Glomerular endothelial cell (primary cell): Measurements from ENCODE around the gene SLC12A6. TPM values are rescaled to one million over a fixed set of nuclear protein-coding genes. Genes with fewer than 3 reads are reported as not detected.
"Not testable (repeated sequence)": the region's sequence is repeated elsewhere in the genome, so short reads cannot be mapped to it uniquely, and the experiment has no call there.

Experiments
- DNase-seq: peaks from one replicate; pipeline ENCODE4 v3.0.0-alpha.2; 2011; ENCODE audit warnings: low read depth, low spot score; ENCODE audit errors: extremely low read depth
- total RNA-seq: library from RNA; depleted of rRNA; stranded (reverse); fragments of >200 nt; gene quantifications from 2 replicates; pipeline ENCODE4 v1.2.3, GENCODE V29; 2015

Gene SLC12A6
- total RNA-seq, 1 donor from 2014 or later: 29.8 TPM

DNA sequence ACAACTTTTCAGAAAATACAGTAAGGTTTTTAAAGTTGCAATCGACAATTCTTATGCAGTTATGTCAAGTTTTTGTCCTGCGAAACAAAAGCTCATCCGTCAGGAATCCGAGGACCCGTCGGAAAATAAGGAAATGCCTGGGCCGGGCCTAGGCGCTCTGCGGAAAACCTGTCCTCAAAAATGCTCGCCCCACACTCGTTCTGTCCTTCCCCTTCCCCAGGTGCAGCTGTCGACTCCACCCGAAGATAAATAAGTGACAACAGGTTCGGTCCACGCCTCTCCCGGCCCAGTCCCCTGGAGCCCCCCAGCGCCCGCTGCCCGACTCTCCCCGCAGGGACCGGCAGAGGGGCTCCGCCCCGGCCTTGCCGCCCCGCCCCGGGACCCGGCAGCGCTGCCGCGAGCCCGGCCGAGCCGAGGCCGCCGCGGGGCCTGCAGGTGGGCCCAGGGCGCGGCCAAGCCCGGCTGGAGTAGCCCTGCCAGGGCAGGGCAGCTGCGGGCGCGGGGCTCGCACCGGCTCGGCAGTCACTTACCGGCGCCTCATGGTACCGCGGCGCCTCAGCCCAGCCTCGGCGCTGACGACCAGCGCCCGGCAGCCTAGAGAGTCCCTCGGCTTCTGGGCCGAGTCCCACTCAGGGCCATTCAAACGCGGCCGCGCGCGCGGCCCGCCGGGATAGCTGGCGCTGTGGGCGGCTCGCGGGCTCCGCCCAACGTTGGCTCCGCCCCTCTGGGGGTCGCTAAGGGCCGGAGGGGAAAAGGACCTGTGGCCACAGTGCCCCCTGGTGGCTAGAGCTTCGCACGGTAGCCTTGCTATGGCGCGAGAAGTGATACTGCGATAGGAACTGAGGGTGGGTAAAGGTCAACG, 127.9 kb downstream of the SLC12A6 start, which contains the start of gene KATNBL1:
KATNBL1 (minus strand) TSS at position 676 of the 862 bp plus-strand sequence. CDS start 46,420 bp downstream, outside the sequence.
- DNase-seq: no peak

DNA sequence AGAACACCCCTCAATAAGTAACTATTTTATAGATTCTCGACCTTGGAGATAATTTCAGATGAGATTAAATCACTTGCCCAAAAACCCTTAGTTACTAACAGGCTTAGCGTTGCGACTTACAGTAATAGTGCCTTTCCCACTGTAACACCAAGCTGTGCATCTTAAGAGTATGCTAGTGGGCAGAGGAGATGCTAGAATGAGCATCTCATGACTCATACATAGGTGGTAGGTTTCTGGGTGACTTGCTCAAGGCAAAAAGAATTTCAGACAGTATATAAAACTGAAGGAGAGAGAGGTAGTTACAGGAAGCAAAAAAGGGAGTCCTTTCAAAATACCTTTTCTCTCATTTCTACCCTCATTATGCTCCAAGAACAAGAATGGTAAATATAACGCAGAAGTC, 131.6 kb downstream of the SLC12A6 start:
- no peak for DNase-seq

- no peak for DNase-seq
Observed at GRCh38 chr15:34203936-34204335, 133.6 kb downstream of the SLC12A6 start.

- DNase-seq: no peak
Observed at GRCh38 chr15:34203305-34203704, 134.3 kb downstream of the SLC12A6 start.

DNA sequence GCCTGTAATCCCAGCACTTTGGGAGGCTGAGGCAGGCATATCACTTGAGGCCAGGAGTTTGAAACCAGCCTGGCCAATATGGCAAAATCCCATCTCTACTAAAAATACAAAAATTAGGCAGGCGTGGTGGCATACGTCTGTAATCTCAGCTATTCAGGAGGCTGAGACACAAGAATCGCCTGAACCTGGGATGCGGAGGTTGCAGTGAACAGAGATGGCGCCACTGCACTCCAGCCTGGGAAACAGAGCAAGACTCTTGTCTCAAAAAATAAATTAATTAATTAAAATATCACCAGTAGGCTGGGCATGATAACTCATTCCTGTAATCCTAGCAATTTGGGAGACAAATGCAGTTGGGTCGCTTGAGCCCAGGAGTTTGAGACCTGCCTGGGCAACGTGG, 144.3 kb downstream of the SLC12A6 start:
- DNase-seq: not testable (repeated sequence)

GRCh38 chr15:34188711-34189110, 148.9 kb downstream of the SLC12A6 start:
- DNase-seq: no peak

- no peak for DNase-seq
Observed at GRCh38 chr15:34185666-34186065, 151.9 kb downstream of the SLC12A6 start.

DNA sequence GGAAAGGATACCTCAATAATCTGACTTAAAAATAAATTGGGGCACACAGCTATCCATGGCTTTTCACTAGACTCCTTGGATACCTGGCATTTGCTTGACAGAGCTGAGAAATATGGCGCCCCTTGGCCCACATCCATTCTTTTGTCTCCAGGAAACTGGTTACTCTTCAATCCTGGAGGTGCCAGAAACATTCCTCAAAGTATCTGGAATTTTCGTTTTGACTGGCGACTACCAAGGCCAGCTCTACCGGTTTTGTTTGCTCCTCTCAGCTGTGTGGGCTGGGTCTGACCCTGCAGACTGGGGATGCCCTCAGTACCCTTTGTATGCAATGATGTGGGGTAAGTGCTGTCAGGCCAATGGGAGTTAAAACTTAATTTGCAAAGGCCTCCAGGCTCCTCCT, 154.6 kb downstream of the SLC12A6 start:
- no peak for DNase-seq

Other genes starting within 250 kb of the SLC12A6 start
- gene EMC7, start 235.9 kb downstream of the SLC12A6 start, total RNA-seq: 37.1 and 58.6 TPM in 2 replicates
- gene PGBD4, start 235.7 kb downstream of the SLC12A6 start, total RNA-seq: 1.1 and 1.5 TPM in 2 replicates
- 35.0 and 47.7 TPM in 2 replicates for gene KATNBL1, start 127.7 kb downstream of the SLC12A6 start, total RNA-seq
- gene EMC4, start 112.8 kb downstream of the SLC12A6 start, total RNA-seq: 145 and 150 TPM in 2 replicates
- gene NOP10, start 5.4 kb upstream of the SLC12A6 start, total RNA-seq: 397 TPM in 2 replicates
- gene NUTM1, start 5.5 kb upstream of the SLC12A6 start, total RNA-seq: not detected in 2 replicates
- gene LPCAT4, start 29.4 kb upstream of the SLC12A6 start, total RNA-seq: 15.1 and 19.6 TPM in 2 replicates
- gene GOLGA8A, start 100.0 kb upstream of the SLC12A6 start, total RNA-seq: 13.2 and 37.2 TPM in 2 replicates
- 9.3 and 25.9 TPM in 2 replicates for gene GOLGA8B, start 245.9 kb upstream of the SLC12A6 start, total RNA-seq